HG03457 (cell line): ENCODE measurements around the gene LUC7L2.
"Not testable (repeated sequence)": the region's sequence is repeated elsewhere in the genome, so short reads cannot be mapped to it uniquely, and the experiment has no call there.

Experiments
- ATAC-seq: cut with Tn5 transposase; IDR thresholded peaks from one replicate; pipeline ENCODE4 v1.9.1; 2021; ENCODE audit warnings: moderate number of reproducible peaks; ENCODE audit not compliant: unreplicated experiment

The LUC7L2 gene

GRCh38 chr7:139355320-139355719, 4.4 kb upstream of the LUC7L2 start:
- ATAC-seq: no peak

- not testable (repeated sequence) for ATAC-seq
Measured at GRCh38 chr7:139357729-139358506, 1.8 kb upstream of the LUC7L2 start.

- peak; percentile 7 for ATAC-seq
Measured at GRCh38 chr7:139358541-139359365, 941 bp upstream of the LUC7L2 start.

GRCh38 chr7:139360210-139360947, 685 bp downstream of the LUC7L2 start:
- peak; percentile 51 for ATAC-seq

- no peak for ATAC-seq
Measured at GRCh38 chr7:139360948-139361307, 1.2 kb downstream of the LUC7L2 start.

- ATAC-seq: no peak
Measured at GRCh38 chr7:139361523-139361922, 1.8 kb downstream of the LUC7L2 start.

- ATAC-seq: no peak
Measured at GRCh38 chr7:139362302-139362701, 2.6 kb downstream of the LUC7L2 start.

GRCh38 chr7:139362981-139363380, 3.3 kb downstream of the LUC7L2 start:
- ATAC-seq: no peak

GRCh38 chr7:139365336-139365735, 5.6 kb downstream of the LUC7L2 start:
- no peak for ATAC-seq

- no peak for ATAC-seq
Measured at GRCh38 chr7:139366400-139366799, 6.7 kb downstream of the LUC7L2 start.

- ATAC-seq: no peak
Measured at GRCh38 chr7:139367438-139368155, 7.9 kb downstream of the LUC7L2 start.

- ATAC-seq: no peak
Measured at GRCh38 chr7:139370301-139370942, 10.7 kb downstream of the LUC7L2 start.

GRCh38 chr7:139370943-139371313, 11.2 kb downstream of the LUC7L2 start:
- ATAC-seq: no peak

- no peak for ATAC-seq
Measured at GRCh38 chr7:139374246-139374645, 14.6 kb downstream of the LUC7L2 start.

GRCh38 chr7:139382439-139382838, 22.7 kb downstream of the LUC7L2 start:
- no peak for ATAC-seq

GRCh38 chr7:139384611-139385010, 24.9 kb downstream of the LUC7L2 start:
- ATAC-seq: no peak

- ATAC-seq: no peak
Measured at GRCh38 chr7:139387594-139387993, 27.9 kb downstream of the LUC7L2 start.

- ATAC-seq: no peak
Measured at GRCh38 chr7:139389091-139389490, 29.4 kb downstream of the LUC7L2 start.

- no peak for ATAC-seq
Measured at GRCh38 chr7:139389774-139390173, 30.1 kb downstream of the LUC7L2 start.

- no peak for ATAC-seq
Measured at GRCh38 chr7:139393621-139394211, 34.0 kb downstream of the LUC7L2 start.
